Glutamatergic neuron (in vitro differentiated cells): ENCODE results near the gene PCDH20. TPM values are rescaled to one million over a fixed set of nuclear protein-coding genes. Genes with fewer than 3 reads are reported as not detected.
A peak's percentile ranks its signal among the peaks of the same experiment; 100 is the strongest.
"Not testable (repeated sequence)": the region's sequence is repeated elsewhere in the genome, so short reads cannot be mapped to it uniquely, and the experiment has no call there.

Experiments used
- DNase-seq: peaks from one replicate; pipeline ENCODE4 v3.0.0; 2022
- H3K27ac Mint-ChIP-seq: one replicate; pipeline ENCODE4 v1.8.0; 2020; ENCODE audit warnings: mild to moderate bottlenecking, mixed read lengths, inconsistent platforms; ENCODE audit not compliant: unreplicated experiment
- H3K27me3 Mint-ChIP-seq: one replicate; pipeline ENCODE4 v1.8.0; 2020; ENCODE audit warnings: mild to moderate bottlenecking, moderate library complexity, mixed read lengths, inconsistent platforms; ENCODE audit not compliant: unreplicated experiment
- H3K36me3 Mint-ChIP-seq: one replicate; pipeline ENCODE4 v1.8.0; 2020; ENCODE audit warnings: mild to moderate bottlenecking, mixed read lengths, inconsistent platforms; ENCODE audit not compliant: unreplicated experiment
- H3K4me1 Mint-ChIP-seq: one replicate; pipeline ENCODE4 v1.8.0; 2020; ENCODE audit warnings: mild to moderate bottlenecking, low read depth, mixed read lengths, inconsistent platforms; ENCODE audit not compliant: unreplicated experiment
- H3K4me3 Mint-ChIP-seq: one replicate; pipeline ENCODE4 v1.8.0; 2020; ENCODE audit warnings: mild to moderate bottlenecking, mixed read lengths, inconsistent platforms; ENCODE audit not compliant: unreplicated experiment
- H3K9me3 Mint-ChIP-seq: one replicate; pipeline ENCODE4 v1.8.0; 2020; ENCODE audit warnings: mild to moderate bottlenecking, moderate library complexity, mixed read lengths, inconsistent platforms; ENCODE audit not compliant: unreplicated experiment
- CTCF ChIP-seq: fragments of 200-600 bp; sonication (generic); IDR thresholded peaks from one replicate; pipeline ENCODE4 v1.5.0; 2021; ENCODE audit not compliant: partially characterized antibody, unreplicated experiment
- total RNA-seq: library from RNA; stranded (reverse); fragmentation: NEBNext Ultra II Directional; extraction: Animal tissue kit (Norgen Biotek cat#: 25700); gene quantifications from one replicate; pipeline ENCODE4 v1.2.1, GENCODE V29; 2021; ENCODE audit not compliant: unreplicated experiment

Gene PCDH20
- total RNA-seq, 1 donor from 2014 or later = 0.64 TPM

- Mint-ChIP-seq H3K36me3 (no peaks in the 10 kb centered on the region), H3K4me1 (peaks cover 4% of the 10 kb centered on the region), H3K27ac (no peak overlapping the region), H3K9me3 (no peaks in the 10 kb centered on the region), H3K27me3 (no peaks in the 10 kb centered on the region), H3K4me3 (no peak overlapping the region)
- DNase-seq = no peak
- no peak for TF ChIP-seq CTCF
Measured at GRCh38 chr13:61391426-61391825, 24.2 kb downstream of the PCDH20 start.

- no peaks in the 10 kb centered on the region for H3K9me3 Mint-ChIP-seq
- H3K4me1 Mint-ChIP-seq = peaks cover 4% of the 10 kb centered on the region
- H3K4me3 Mint-ChIP-seq = no peak overlapping the region
- H3K36me3 Mint-ChIP-seq = no peaks in the 10 kb centered on the region
- no peaks in the 10 kb centered on the region for H3K27me3 Mint-ChIP-seq
- no peak overlapping the region for H3K27ac Mint-ChIP-seq
- TF ChIP-seq CTCF = no peak
- no peak for DNase-seq
Measured at GRCh38 chr13:61387694-61388093, 28.0 kb downstream of the PCDH20 start.

GRCh38 chr13:61383111-61383510 lies 32.5 kb downstream of the PCDH20 start:
- Mint-ChIP-seq H3K4me3 (no peak overlapping the region), H3K27ac (no peak overlapping the region), H3K36me3 (no peaks in the 10 kb centered on the region), H3K27me3 (no peaks in the 10 kb centered on the region), H3K4me1 (peaks cover 3% of the 10 kb centered on the region), H3K9me3 (no peaks in the 10 kb centered on the region)
- no peak for TF ChIP-seq CTCF
- no peak for DNase-seq

DNA sequence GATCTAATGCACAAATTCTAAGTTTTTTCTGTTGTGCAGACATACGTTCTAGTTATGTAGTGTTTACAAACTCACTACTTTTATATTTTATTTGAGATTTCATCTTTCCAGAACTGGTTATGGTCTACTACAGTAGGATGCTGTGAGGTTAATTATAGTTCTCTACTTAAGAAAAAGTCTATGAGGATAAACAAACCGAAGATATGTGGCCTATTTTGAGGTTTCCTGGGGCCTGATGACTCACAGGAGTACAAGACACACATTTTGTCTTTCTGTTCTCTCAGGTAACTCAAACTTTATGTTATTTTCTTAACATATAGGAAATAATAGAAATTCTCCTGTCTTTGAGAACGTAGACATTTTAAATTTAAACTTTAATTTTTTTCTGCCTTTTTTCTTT lies 45.1 kb downstream of the PCDH20 start:
- no peak for TF ChIP-seq CTCF
- no peaks in the 10 kb centered on the region for H3K4me1 Mint-ChIP-seq
- DNase-seq = no peak

GRCh38 chr13:61364690-61365089 lies 51.0 kb downstream of the PCDH20 start:
- H3K27me3 Mint-ChIP-seq, DNase-seq, H3K9me3 Mint-ChIP-seq, H3K4me3 Mint-ChIP-seq, H3K36me3 Mint-ChIP-seq: not testable (repeated sequence)
- Mint-ChIP-seq H3K4me1 (peaks cover 13% of the 10 kb centered on the region), H3K27ac (peak overlapping the region; percentile 29)

More for the DNA sequence above, 45.1 kb downstream of the PCDH20 start:
- Mint-ChIP-seq H3K36me3 (no peaks in the 10 kb centered on the region), H3K9me3 (no peaks in the 10 kb centered on the region), H3K4me3 (no peak overlapping the region), H3K27ac (no peak overlapping the region), H3K27me3 (no peaks in the 10 kb centered on the region)

GRCh38 chr13:61362522-61362921 lies 53.1 kb downstream of the PCDH20 start:
- H3K9me3 Mint-ChIP-seq = peaks cover 2% of the 10 kb centered on the region
- no peaks in the 10 kb centered on the region for H3K36me3 Mint-ChIP-seq
- peaks cover 19% of the 10 kb centered on the region for H3K4me1 Mint-ChIP-seq
- no peak overlapping the region for H3K4me3 Mint-ChIP-seq
- no peak for TF ChIP-seq CTCF
- H3K27ac Mint-ChIP-seq = peak overlapping the region; percentile 35
- H3K27me3 Mint-ChIP-seq = peaks cover 2% of the 10 kb centered on the region
- no peak for DNase-seq
